Kidney epithelial cell (primary cell): ENCODE data around the gene FER. TPM values are rescaled to one million over a fixed set of nuclear protein-coding genes. Genes with fewer than 3 reads are reported as not detected.
"Not testable (repeated sequence)": the region's sequence is repeated elsewhere in the genome, so short reads cannot be mapped to it uniquely, and the experiment has no call there.

ENCODE experiments used
- DNase-seq: peaks from one replicate; pipeline ENCODE4 v3.0.0-alpha.2; 2010; ENCODE audit warnings: low read depth
- H3K27me3 ChIP-seq: 2 replicates; pipeline ENCODE4 v1.6.0; 2011; ENCODE audit warnings: low read length; ENCODE audit not compliant: control insufficient read depth, insufficient read depth
- H3K36me3 ChIP-seq: 2 replicates; pipeline ENCODE4 v1.5.1; 2011; ENCODE audit warnings: low read length; ENCODE audit not compliant: control insufficient read depth, insufficient read depth
- H3K4me3 ChIP-seq: 2 replicates; pipeline ENCODE4 v1.5.1; 2011; ENCODE audit warnings: low read depth, mild to moderate bottlenecking, control low read depth, low read length
- CTCF ChIP-seq: IDR thresholded peaks from 2 replicates; pipeline ENCODE4 v1.5.1; 2011; ENCODE audit warnings: mild to moderate bottlenecking, moderate library complexity, low read length, control low read depth, inconsistent platforms; ENCODE audit not compliant: insufficient read depth, poor library complexity, severe bottlenecking
- total RNA-seq: library from RNA; depleted of rRNA; stranded (reverse); fragments of >200 nt; gene quantifications from 2 replicates; pipeline ENCODE4 v1.2.3, GENCODE V29; 2015

The FER gene
- total RNA-seq, 1 donor from 2014 or later = 15.1 TPM

- no peak for TF ChIP-seq CTCF
- DNase-seq = no peak
- H3K36me3 ChIP-seq = no peaks in the 10 kb centered on the region
- H3K4me3 ChIP-seq = no peak overlapping the region
- no peaks in the 10 kb centered on the region for H3K27me3 ChIP-seq
Observed at GRCh38 chr5:108957333-108957732, 209.6 kb downstream of the FER start.

GRCh38 chr5:108966910-108967309 lies 219.2 kb downstream of the FER start:
- H3K4me3 ChIP-seq = no peak overlapping the region
- no peaks in the 10 kb centered on the region for H3K36me3 ChIP-seq
- no peak for TF ChIP-seq CTCF
- no peak for DNase-seq
- no peaks in the 10 kb centered on the region for H3K27me3 ChIP-seq

- no peak for DNase-seq
- H3K27me3 ChIP-seq = no peaks in the 10 kb centered on the region
- no peak for TF ChIP-seq CTCF
- H3K36me3 ChIP-seq = no peaks in the 10 kb centered on the region
- H3K4me3 ChIP-seq = no peak overlapping the region
Observed at GRCh38 chr5:108974594-108974993, 226.9 kb downstream of the FER start.

GRCh38 chr5:108975697-108976096 lies 228.0 kb downstream of the FER start:
- no peak for TF ChIP-seq CTCF
- no peaks in the 10 kb centered on the region for H3K27me3 ChIP-seq
- no peak for DNase-seq

GRCh38 chr5:108983461-108984092 lies 235.9 kb downstream of the FER start:
- H3K36me3 ChIP-seq = no peaks in the 10 kb centered on the region
- H3K27me3 ChIP-seq = no peaks in the 10 kb centered on the region
- TF ChIP-seq CTCF = no peak
- H3K4me3 ChIP-seq = no peak overlapping the region
- DNase-seq = no peak

More at GRCh38 chr5:108975697-108976096, 228.0 kb downstream of the FER start:
- Histone ChIP-seq H3K36me3 (no peaks in the 10 kb centered on the region), H3K4me3 (no peak overlapping the region)

GRCh38 chr5:108989761-108990392 lies 242.2 kb downstream of the FER start:
- no peak overlapping the region for H3K4me3 ChIP-seq
- H3K27me3 ChIP-seq = no peaks in the 10 kb centered on the region
- H3K36me3 ChIP-seq = no peaks in the 10 kb centered on the region
- TF ChIP-seq CTCF = no peak
- DNase-seq = no peak

- not testable (repeated sequence) for DNase-seq, H3K36me3 ChIP-seq, H3K27me3 ChIP-seq, H3K4me3 ChIP-seq
Observed at GRCh38 chr5:108992396-108993085, 244.8 kb downstream of the FER start.

- not testable (repeated sequence) for DNase-seq, H3K36me3 ChIP-seq, H3K4me3 ChIP-seq, H3K27me3 ChIP-seq
Observed at GRCh38 chr5:108993440-108993839, 245.7 kb downstream of the FER start.
